GM18498 (cell line): ENCODE measurements around the gene ENOX1.

Source experiments
- ATAC-seq: cut with Tn5 transposase; IDR thresholded peaks from one replicate; pipeline ENCODE4 v1.9.1; 2021; ENCODE audit warnings: mild to moderate bottlenecking, moderate library complexity; ENCODE audit not compliant: unreplicated experiment

ENOX1 gene

GRCh38 chr13:43785650-43786471 lies 911 bp downstream of the ENOX1 start:
- no peak for ATAC-seq

GRCh38 chr13:43785261-43785649 lies 1.5 kb downstream of the ENOX1 start:
- ATAC-seq, result no peak

GRCh38 chr13:43784496-43784895 lies 2.3 kb downstream of the ENOX1 start:
- ATAC-seq, result no peak

- ATAC-seq, result no peak
These were observed 3.0 kb downstream of the ENOX1 start for GRCh38 chr13:43783820-43784219.

- ATAC-seq, result no peak
These were observed 4.1 kb downstream of the ENOX1 start for GRCh38 chr13:43782686-43783085.

GRCh38 chr13:43780666-43781065 lies 6.1 kb downstream of the ENOX1 start:
- no peak for ATAC-seq

- ATAC-seq, result no peak
These were observed 10.2 kb downstream of the ENOX1 start for GRCh38 chr13:43776501-43777079.

GRCh38 chr13:43776006-43776405 lies 10.8 kb downstream of the ENOX1 start:
- ATAC-seq, result no peak

GRCh38 chr13:43773602-43774001 lies 13.2 kb downstream of the ENOX1 start:
- ATAC-seq, result no peak

- ATAC-seq, result no peak
These were observed 15.9 kb downstream of the ENOX1 start for GRCh38 chr13:43770871-43771270.

- no peak for ATAC-seq
These were observed 17.2 kb downstream of the ENOX1 start for GRCh38 chr13:43769529-43769928.

- ATAC-seq, result no peak
These were observed 19.3 kb downstream of the ENOX1 start for GRCh38 chr13:43767341-43767931.

- no peak for ATAC-seq
These were observed 20.0 kb downstream of the ENOX1 start for GRCh38 chr13:43766725-43767124.

- ATAC-seq, result no peak
These were observed 22.4 kb downstream of the ENOX1 start for GRCh38 chr13:43764349-43764748.

- ATAC-seq, result no peak
These were observed 23.5 kb downstream of the ENOX1 start for GRCh38 chr13:43763143-43763759.

- no peak for ATAC-seq
These were observed 25.0 kb downstream of the ENOX1 start for GRCh38 chr13:43761616-43762315.

- ATAC-seq, result no peak
These were observed 26.5 kb downstream of the ENOX1 start for GRCh38 chr13:43760257-43760656.

GRCh38 chr13:43758834-43759233 lies 27.9 kb downstream of the ENOX1 start:
- ATAC-seq, result peak; percentile 85

GRCh38 chr13:43757266-43757665 lies 29.5 kb downstream of the ENOX1 start:
- ATAC-seq, result no peak

GRCh38 chr13:43755844-43756243 lies 30.9 kb downstream of the ENOX1 start:
- no peak for ATAC-seq

GRCh38 chr13:43751624-43752023 lies 35.1 kb downstream of the ENOX1 start:
- no peak for ATAC-seq
